Mucosa of descending colon (tissue), 3 donors: ENCODE results near the gene PNPLA7. TPM values are rescaled to one million over a fixed set of nuclear protein-coding genes. Genes with fewer than 3 reads are reported as not detected.
"Not testable (repeated sequence)": the region's sequence is repeated elsewhere in the genome, so short reads cannot be mapped to it uniquely, and the experiment has no call there.

Experiments used
- ATAC-seq: fragments of 200-7000 bp; cut with Tn5 transposase; one replicate; pipeline ENCODE4 v1.9.1; 2020; ENCODE audit warnings: mild to moderate bottlenecking, moderate library complexity
- DNase-seq, 3 donors: peaks; one replicate each; pipeline ENCODE4 v3.0.0-alpha.2; 2020
- H3K36me3 ChIP-seq: fragments of 200-600 bp; one replicate; pipeline ENCODE4 v1.8.0; 2021; ENCODE audit warnings: low read depth, mild to moderate bottlenecking
- H3K4me1 ChIP-seq: fragments of 200-600 bp; one replicate; pipeline ENCODE4 v1.8.0; 2021; ENCODE audit warnings: low read depth, mild to moderate bottlenecking
- H3K4me3 ChIP-seq: fragments of 200-600 bp; one replicate; pipeline ENCODE4 v1.8.0; 2021; ENCODE audit warnings: mild to moderate bottlenecking
- H3K9me3 ChIP-seq: fragments of 200-600 bp; one replicate; pipeline ENCODE4 v1.8.0; 2021; ENCODE audit warnings: mild to moderate bottlenecking
- intact Hi-C, 2 donors: fragments of 100-400 bp; cut with DNase I in 1 of 2; cut with micrococcal nuclease in 1 of 2; formaldehyde crosslinking; loops; one replicate each; pipeline versions ENCODE4 v1.11.0 to v1.11.1; 2022; cut with DNase I, micrococcal nuclease
- total RNA-seq, 3 donors: library from RNA; stranded (reverse); fragmentation: NEBNext Ultra II Directional in 2 of 3; extraction: Animal tissue kit (Norgen Biotek cat#: 25700) in 2 of 3; gene quantifications; one replicate each; pipeline versions ENCODE4 v1.2.1 to v1.2.4, GENCODE V29; 2021 to 2023
- TF ChIP-seq, protein P1 (sequence below): fragments of 200-600 bp; IDR thresholded peaks from one replicate; pipeline ENCODE4 v1.8.0; 2022; ENCODE audit warnings: antibody characterized with exemption, mild to moderate bottlenecking
- donor health status: DM: no; HTN: no; CAD: no; lungs with moderate emphysema.
- donor health status: DM: no; HTN: no; CAD: no.
- donor health status: DM: no; HTN: yes; CAD: no.

PNPLA7 gene
- total RNA-seq, 3 donors from 2014 or later, result 16.7 to 27.4 (median 17.2) TPM

DNA sequence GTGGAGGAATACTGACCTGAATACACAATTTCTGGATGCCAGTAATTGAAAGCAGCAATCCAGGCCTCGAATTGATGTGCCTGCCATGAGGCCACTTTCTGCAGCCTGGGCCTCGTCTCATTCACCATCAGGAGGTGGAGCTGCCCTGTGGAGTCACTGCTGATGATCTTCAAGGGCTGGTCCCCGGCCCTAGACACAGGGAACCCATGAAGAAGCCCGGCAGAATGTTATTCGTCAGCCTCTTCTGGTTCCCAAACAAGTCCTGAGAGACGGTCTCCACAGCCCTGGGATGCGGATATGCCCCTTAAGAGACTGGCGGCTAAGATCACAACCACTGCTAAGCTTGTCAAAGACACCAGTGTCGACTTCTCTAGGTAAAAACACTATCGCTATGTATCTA, 24.0 kb upstream of the PNPLA7 start:
- no peaks in the 10 kb centered on the region for H3K36me3 ChIP-seq
- TF ChIP-seq, protein P1, sequence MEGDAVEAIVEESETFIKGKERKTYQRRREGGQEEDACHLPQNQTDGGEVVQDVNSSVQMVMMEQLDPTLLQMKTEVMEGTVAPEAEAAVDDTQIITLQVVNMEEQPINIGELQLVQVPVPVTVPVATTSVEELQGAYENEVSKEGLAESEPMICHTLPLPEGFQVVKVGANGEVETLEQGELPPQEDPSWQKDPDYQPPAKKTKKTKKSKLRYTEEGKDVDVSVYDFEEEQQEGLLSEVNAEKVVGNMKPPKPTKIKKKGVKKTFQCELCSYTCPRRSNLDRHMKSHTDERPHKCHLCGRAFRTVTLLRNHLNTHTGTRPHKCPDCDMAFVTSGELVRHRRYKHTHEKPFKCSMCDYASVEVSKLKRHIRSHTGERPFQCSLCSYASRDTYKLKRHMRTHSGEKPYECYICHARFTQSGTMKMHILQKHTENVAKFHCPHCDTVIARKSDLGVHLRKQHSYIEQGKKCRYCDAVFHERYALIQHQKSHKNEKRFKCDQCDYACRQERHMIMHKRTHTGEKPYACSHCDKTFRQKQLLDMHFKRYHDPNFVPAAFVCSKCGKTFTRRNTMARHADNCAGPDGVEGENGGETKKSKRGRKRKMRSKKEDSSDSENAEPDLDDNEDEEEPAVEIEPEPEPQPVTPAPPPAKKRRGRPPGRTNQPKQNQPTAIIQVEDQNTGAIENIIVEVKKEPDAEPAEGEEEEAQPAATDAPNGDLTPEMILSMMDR, result no peak
- H3K4me1 ChIP-seq, result peaks cover 18% of the 10 kb centered on the region
- intact Hi-C loops, result no loop called here
- H3K9me3 ChIP-seq, result no peaks in the 10 kb centered on the region
- ATAC-seq (no peak), DNase-seq (no peak)
- H3K4me3 ChIP-seq, result no peak overlapping the region

GRCh38 chr9:137570566-137570965, 20.4 kb upstream of the PNPLA7 start:
- H3K4me1 ChIP-seq, result no peaks in the 10 kb centered on the region
- TF ChIP-seq, protein P1, result no peak
- H3K36me3 ChIP-seq, result no peaks in the 10 kb centered on the region
- H3K4me3 ChIP-seq, result no peak overlapping the region
- no peak for ATAC-seq
- intact Hi-C loops, result no loop called here
- H3K9me3 ChIP-seq, result no peaks in the 10 kb centered on the region
- DNase-seq, result no peak

GRCh38 chr9:137569609-137570203, 19.5 kb upstream of the PNPLA7 start:
- Histone ChIP-seq H3K4me3 (no peak overlapping the region), H3K9me3 (no peaks in the 10 kb centered on the region), H3K36me3 (no peaks in the 10 kb centered on the region), H3K4me1 (no peaks in the 10 kb centered on the region)
- ATAC-seq (no peak), DNase-seq (no peak)
- TF ChIP-seq, protein P1, result no peak
- intact Hi-C loops, result no loop called here

GRCh38 chr9:137568445-137568844, 18.2 kb upstream of the PNPLA7 start:
- H3K4me1 ChIP-seq, ATAC-seq, DNase-seq, intact Hi-C loops, H3K36me3 ChIP-seq, H3K4me3 ChIP-seq, H3K9me3 ChIP-seq: not testable (repeated sequence)

- Histone ChIP-seq H3K9me3 (no peaks in the 10 kb centered on the region), H3K4me3 (no peak overlapping the region), H3K36me3 (peaks cover 5% of the 10 kb centered on the region), H3K4me1 (no peaks in the 10 kb centered on the region)
- TF ChIP-seq, protein P1, result no peak
- intact Hi-C loops, result no loop called here
- ATAC-seq (no peak), DNase-seq (no peak)
Measured at GRCh38 chr9:137564817-137565411, 14.7 kb upstream of the PNPLA7 start.

DNA sequence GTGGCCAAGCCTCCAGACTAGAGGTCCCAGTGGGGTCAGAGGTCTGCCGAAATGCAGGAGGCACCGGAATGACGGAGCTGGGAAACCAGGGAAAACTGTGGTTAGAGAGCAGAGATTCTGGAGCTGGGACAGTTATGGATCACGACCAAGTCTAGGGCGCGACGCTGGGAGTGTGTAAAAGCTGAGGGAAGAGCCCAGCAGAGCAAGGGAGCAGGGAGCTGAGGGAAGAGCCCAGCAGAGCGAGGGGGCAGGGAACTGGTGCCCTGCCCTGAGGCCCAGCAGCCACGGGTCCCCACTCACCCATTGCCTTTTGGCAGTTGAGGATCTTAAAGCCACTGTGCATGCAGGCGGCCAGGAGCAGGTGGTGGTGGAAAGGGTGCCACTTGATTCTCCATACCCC, 13.9 kb upstream of the PNPLA7 start:
- DNase-seq (no peak), ATAC-seq (no peak)
- Histone ChIP-seq H3K36me3 (peaks cover 5% of the 10 kb centered on the region), H3K9me3 (no peaks in the 10 kb centered on the region), H3K4me1 (no peaks in the 10 kb centered on the region), H3K4me3 (no peak overlapping the region)
- TF ChIP-seq, protein P1, result no peak
- intact Hi-C loops, result no loop called here
